Ectodermal cell (in vitro differentiated cells): ENCODE data around the gene DPH7.
"Not testable (repeated sequence)": the region's sequence is repeated elsewhere in the genome, so short reads cannot be mapped to it uniquely, and the experiment has no call there.

Source experiments
- H3K27ac ChIP-seq: 2 replicates; pipeline ENCODE4 v1.7.0; 2013; ENCODE audit warnings: mild to moderate bottlenecking, low read depth, low read length; ENCODE audit not compliant: insufficient read depth, poor library complexity, severe bottlenecking
- H3K27me3 ChIP-seq: 2 replicates; pipeline ENCODE4 v1.7.0; 2013; ENCODE audit warnings: mild to moderate bottlenecking, low read length; ENCODE audit not compliant: insufficient read depth, control insufficient read depth, poor library complexity, severe bottlenecking
- H3K36me3 ChIP-seq: one replicate; pipeline ENCODE4 v1.7.0; 2013; ENCODE audit warnings: low read length; ENCODE audit not compliant: control insufficient read depth, insufficient read depth
- H3K4me1 ChIP-seq: one replicate; pipeline ENCODE4 v1.7.0; 2013; ENCODE audit warnings: low read length; ENCODE audit not compliant: control insufficient read depth, insufficient read depth
- H3K4me3 ChIP-seq: 2 replicates; pipeline ENCODE4 v1.7.0; 2013; ENCODE audit warnings: low read depth, low read length, control low read depth; ENCODE audit not compliant: insufficient read depth
- H3K9me3 ChIP-seq: 2 replicates; pipeline ENCODE4 v1.7.0; 2013; ENCODE audit warnings: mild to moderate bottlenecking, low read length, moderate library complexity; ENCODE audit not compliant: control insufficient read depth
- WGBS, 2 experiments: methylation state at CpG; one replicate each; pipeline ENCODE4 v1.1.7; 2013; ENCODE audit warnings: missing lambda C conversion rate in 2 of 2; 5-methylcytosine and 5-hydroxymethylcytosine counted together

The DPH7 gene

GRCh38 chr9:137581361-137582285, 2.9 kb upstream of the DPH7 start:
- H3K9me3 ChIP-seq, result no peaks in the 10 kb centered on the region
- H3K27me3 ChIP-seq, result no peaks in the 10 kb centered on the region
- 94% methylated on average over 22 of the region's 22 CpGs for WGBS, 2 experiments
- no peak overlapping the region for H3K4me3 ChIP-seq
- H3K27ac ChIP-seq, result no peak overlapping the region
- H3K36me3 ChIP-seq, result peaks cover 18% of the 10 kb centered on the region
- H3K4me1 ChIP-seq, result peaks cover 9% of the 10 kb centered on the region

- no peaks in the 10 kb centered on the region for H3K27me3 ChIP-seq
- 91 to 93% methylated on average over 4 of the region's 4 CpGs for WGBS, 2 experiments
- no peak overlapping the region for H3K27ac ChIP-seq
- H3K4me3 ChIP-seq, result no peak overlapping the region
- no peaks in the 10 kb centered on the region for H3K9me3 ChIP-seq
- peaks cover 9% of the 10 kb centered on the region for H3K4me1 ChIP-seq
- H3K36me3 ChIP-seq, result peaks cover 17% of the 10 kb centered on the region
Measured at GRCh38 chr9:137580954-137581322, 2.2 kb upstream of the DPH7 start.

GRCh38 chr9:137580209-137580953, 1.7 kb upstream of the DPH7 start:
- Histone ChIP-seq H3K9me3 (no peaks in the 10 kb centered on the region), H3K27ac (no peak overlapping the region), H3K4me1 (peaks cover 9% of the 10 kb centered on the region), H3K4me3 (no peak overlapping the region), H3K36me3 (peaks cover 13% of the 10 kb centered on the region), H3K27me3 (no peaks in the 10 kb centered on the region)
- WGBS, 2 experiments, result 92 to 94% methylated on average over 23 of the region's 23 CpGs

- whole genome bisulfite sequencing, 2 experiments, result 72 to 76% methylated on average over 19 of the region's 19 CpGs
- H3K36me3 ChIP-seq, result peaks cover 25% of the 10 kb centered on the region
- peaks cover 9% of the 10 kb centered on the region for H3K4me1 ChIP-seq
- H3K9me3 ChIP-seq, result no peaks in the 10 kb centered on the region
- H3K27ac ChIP-seq, result peak overlapping the region; percentile 58
- H3K27me3 ChIP-seq, result no peaks in the 10 kb centered on the region
- peak overlapping the region; percentile 96 for H3K4me3 ChIP-seq
Measured at GRCh38 chr9:137579259-137579604, 507 bp upstream of the DPH7 start.

GRCh38 chr9:137575716-137576411, 2.9 kb downstream of the DPH7 start:
- Histone ChIP-seq H3K27me3 (no peaks in the 10 kb centered on the region), H3K36me3 (peaks cover 30% of the 10 kb centered on the region), H3K4me3 (no peak overlapping the region), H3K27ac (no peak overlapping the region), H3K4me1 (peaks cover 9% of the 10 kb centered on the region), H3K9me3 (no peaks in the 10 kb centered on the region)
- 94 to 95% methylated on average over 12 of the region's 12 CpGs for WGBS, 2 experiments

GRCh38 chr9:137575364-137575715, 3.4 kb downstream of the DPH7 start:
- WGBS, 2 experiments, result 93 to 94% methylated on average over 9 of the region's 9 CpGs
- H3K4me3 ChIP-seq, result no peak overlapping the region
- H3K27me3 ChIP-seq, result no peaks in the 10 kb centered on the region
- peaks cover 33% of the 10 kb centered on the region for H3K36me3 ChIP-seq
- no peaks in the 10 kb centered on the region for H3K9me3 ChIP-seq
- no peak overlapping the region for H3K27ac ChIP-seq
- H3K4me1 ChIP-seq, result peaks cover 9% of the 10 kb centered on the region

GRCh38 chr9:137574192-137574591, 4.5 kb downstream of the DPH7 start:
- no peak overlapping the region for H3K4me3 ChIP-seq
- H3K27ac ChIP-seq, result no peak overlapping the region
- H3K36me3 ChIP-seq, result peaks cover 33% of the 10 kb centered on the region
- H3K4me1 ChIP-seq, result peaks cover 9% of the 10 kb centered on the region
- H3K27me3 ChIP-seq, result no peaks in the 10 kb centered on the region
- WGBS, 2 experiments, result 94 to 95% methylated on average over 10 of the region's 10 CpGs
- no peaks in the 10 kb centered on the region for H3K9me3 ChIP-seq

- no peaks in the 10 kb centered on the region for H3K27me3 ChIP-seq
- H3K27ac ChIP-seq, result no peak overlapping the region
- no peaks in the 10 kb centered on the region for H3K4me1 ChIP-seq
- H3K36me3 ChIP-seq, result peaks cover 33% of the 10 kb centered on the region
- WGBS, 2 experiments, result 96% methylated on average over 3 of the region's 3 CpGs
- no peak overlapping the region for H3K4me3 ChIP-seq
- H3K9me3 ChIP-seq, result no peaks in the 10 kb centered on the region
Measured at GRCh38 chr9:137570566-137570965, 8.2 kb downstream of the DPH7 start.

GRCh38 chr9:137569609-137570203, 9.0 kb downstream of the DPH7 start:
- Histone ChIP-seq H3K36me3 (peaks cover 28% of the 10 kb centered on the region), H3K9me3 (no peaks in the 10 kb centered on the region), H3K27me3 (no peaks in the 10 kb centered on the region), H3K4me1 (no peaks in the 10 kb centered on the region), H3K27ac (no peak overlapping the region), H3K4me3 (no peak overlapping the region)
- WGBS, 2 experiments, result 88 to 94% methylated on average over 5 of the region's 5 CpGs

- H3K27me3 ChIP-seq, result not testable (repeated sequence)
- 94% methylated on average over 5 of the region's 5 CpGs for WGBS, 2 experiments
- peaks cover 23% of the 10 kb centered on the region for H3K36me3 ChIP-seq
Measured at GRCh38 chr9:137568445-137568844, 10.3 kb downstream of the DPH7 start.

More at GRCh38 chr9:137568445-137568844, 10.3 kb downstream of the DPH7 start:
- H3K4me1 ChIP-seq, H3K9me3 ChIP-seq, H3K4me3 ChIP-seq, H3K27ac ChIP-seq: not testable (repeated sequence)
